T47D (cell line): ENCODE data around the gene PCDHA6.
A peak's percentile ranks its signal among the peaks of the same experiment; 100 is the strongest.
"Not testable (repeated sequence)": the region's sequence is repeated elsewhere in the genome, so short reads cannot be mapped to it uniquely, and the experiment has no call there.

Source experiments
- DNase-seq, 2 experiments: peaks; one replicate each; pipeline versions ENCODE4 v3.0.0 to v3.0.0-alpha.2; 2011 to 2012; ENCODE audit warnings: low read depth in 1 of 2, low spot score in 1 of 2
- JUND ChIP-seq: IDR thresholded peaks from 2 replicates; pipeline ENCODE4 v1.6.1; 2012; ENCODE audit warnings: low read depth
- in situ Hi-C: cut with HindIII; loops from 2 replicates; pipeline ENCODE4 v1.10.0; 2016; ENCODE audit warnings: low sequenced_read_pairs, low pct_unique_long_range_greater_than_20kb

PCDHA6 gene, protein sequence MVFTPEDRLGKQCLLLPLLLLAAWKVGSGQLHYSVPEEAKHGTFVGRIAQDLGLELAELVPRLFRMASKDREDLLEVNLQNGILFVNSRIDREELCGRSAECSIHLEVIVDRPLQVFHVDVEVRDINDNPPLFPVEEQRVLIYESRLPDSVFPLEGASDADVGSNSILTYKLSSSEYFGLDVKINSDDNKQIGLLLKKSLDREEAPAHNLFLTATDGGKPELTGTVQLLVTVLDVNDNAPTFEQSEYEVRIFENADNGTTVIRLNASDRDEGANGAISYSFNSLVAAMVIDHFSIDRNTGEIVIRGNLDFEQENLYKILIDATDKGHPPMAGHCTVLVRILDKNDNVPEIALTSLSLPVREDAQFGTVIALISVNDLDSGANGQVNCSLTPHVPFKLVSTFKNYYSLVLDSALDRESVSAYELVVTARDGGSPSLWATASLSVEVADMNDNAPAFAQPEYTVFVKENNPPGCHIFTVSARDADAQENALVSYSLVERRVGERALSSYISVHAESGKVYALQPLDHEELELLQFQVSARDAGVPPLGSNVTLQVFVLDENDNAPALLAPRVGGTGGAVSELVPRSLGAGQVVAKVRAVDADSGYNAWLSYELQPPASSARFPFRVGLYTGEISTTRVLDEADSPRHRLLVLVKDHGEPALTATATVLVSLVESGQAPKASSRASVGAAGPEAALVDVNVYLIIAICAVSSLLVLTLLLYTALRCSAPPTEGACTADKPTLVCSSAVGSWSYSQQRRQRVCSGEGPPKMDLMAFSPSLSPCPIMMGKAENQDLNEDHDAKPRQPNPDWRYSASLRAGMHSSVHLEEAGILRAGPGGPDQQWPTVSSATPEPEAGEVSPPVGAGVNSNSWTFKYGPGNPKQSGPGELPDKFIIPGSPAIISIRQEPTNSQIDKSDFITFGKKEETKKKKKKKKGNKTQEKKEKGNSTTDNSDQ

DNA sequence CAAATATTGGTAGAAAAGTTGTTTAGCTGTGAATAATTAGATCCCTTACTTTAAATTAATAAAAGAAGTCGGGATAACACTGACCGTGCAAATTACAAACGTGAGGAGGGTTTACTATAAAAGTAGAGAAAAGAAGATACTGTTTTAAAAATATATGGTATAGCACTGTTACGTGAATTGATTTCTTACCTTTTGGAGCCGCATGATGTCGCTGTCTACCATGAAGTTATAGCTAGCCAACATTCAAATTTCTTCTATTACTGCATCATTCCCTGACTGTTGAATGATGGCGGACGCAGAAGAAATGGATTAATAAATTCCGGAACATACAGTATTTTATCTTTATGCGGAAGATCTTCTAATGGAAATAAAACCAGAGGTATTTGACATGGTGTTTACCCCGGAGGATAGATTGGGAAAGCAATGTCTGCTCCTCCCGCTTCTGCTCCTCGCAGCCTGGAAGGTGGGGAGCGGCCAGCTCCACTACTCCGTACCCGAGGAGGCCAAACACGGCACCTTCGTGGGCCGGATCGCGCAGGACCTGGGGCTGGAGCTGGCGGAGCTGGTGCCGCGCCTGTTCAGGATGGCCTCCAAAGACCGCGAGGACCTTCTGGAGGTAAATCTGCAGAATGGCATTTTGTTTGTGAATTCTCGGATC, at the start of gene PCDHA6:
Gene PCDHA6 (plus strand): TSS at position 257 of the 658 bp plus-strand sequence. CDS start 132 bp downstream, at position 389.
- no peak for TF ChIP-seq JUND
- no peak for DNase-seq
- in situ Hi-C loops, result no loop called here

DNA sequence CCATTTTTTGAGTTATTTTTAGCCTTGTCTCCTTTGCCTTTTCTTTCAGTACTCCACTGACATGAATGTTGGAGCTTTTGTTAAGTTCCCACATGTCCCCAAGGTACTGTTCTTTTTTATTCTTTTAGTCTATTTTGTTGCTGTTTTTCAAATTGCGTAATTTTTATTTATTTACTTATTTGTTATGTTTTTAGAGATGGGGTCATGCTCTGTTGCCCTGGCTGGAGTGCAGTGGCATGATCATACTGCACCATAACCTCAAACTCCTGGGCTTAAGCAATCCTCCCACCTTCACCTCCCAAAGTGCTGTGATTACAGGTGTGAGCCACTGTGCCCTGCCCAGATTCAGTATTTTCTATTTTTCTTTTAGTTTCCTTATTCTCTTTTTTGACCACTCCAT, 47.2 kb upstream of the PCDHA6 start:
- in situ Hi-C loops, result no loop called here
- no peak for TF ChIP-seq JUND
- no peak for DNase-seq

DNA sequence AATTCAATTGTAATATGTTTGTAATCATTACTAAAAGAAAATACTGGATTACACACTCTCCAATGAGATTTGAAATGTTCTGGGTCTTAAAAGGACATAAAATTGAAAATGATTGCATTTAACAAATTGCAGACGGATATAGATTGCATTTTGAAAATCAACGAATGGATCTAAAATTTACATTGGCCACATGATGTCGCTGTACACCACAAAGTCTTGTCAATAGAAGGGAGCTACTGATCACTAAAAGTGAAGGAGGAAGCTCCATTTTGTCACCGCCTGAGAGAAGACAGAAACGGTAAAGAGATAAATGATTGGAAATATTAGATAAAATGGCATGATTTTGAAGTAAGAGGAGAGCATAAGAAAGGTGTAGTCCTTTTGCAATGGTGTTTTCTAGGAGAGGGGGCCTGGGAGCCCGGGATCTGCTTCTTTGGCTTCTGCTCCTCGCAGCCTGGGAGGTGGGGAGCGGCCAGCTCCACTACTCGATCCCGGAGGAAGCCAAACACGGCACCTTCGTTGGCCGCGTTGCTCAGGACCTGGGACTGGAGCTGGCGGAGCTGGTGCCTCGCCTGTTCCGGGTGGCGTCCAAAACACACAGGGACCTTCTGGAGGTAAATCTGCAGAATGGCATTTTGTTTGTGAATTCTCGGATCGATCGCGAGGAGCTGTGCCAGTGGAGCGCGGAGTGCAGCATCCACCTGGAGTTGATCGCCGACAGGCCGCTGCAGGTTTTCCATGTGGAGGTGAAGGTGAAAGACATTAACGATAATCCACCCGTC, 41.7 kb upstream of the PCDHA6 start, which contains the start of gene PCDHA1:
Gene PCDHA1 (plus strand): TSS at position 236 of the 782 bp plus-strand sequence.
- peak; percentile 79 to 86 for DNase-seq
- in situ Hi-C loops, result no loop called here
- no peak for TF ChIP-seq JUND

DNA sequence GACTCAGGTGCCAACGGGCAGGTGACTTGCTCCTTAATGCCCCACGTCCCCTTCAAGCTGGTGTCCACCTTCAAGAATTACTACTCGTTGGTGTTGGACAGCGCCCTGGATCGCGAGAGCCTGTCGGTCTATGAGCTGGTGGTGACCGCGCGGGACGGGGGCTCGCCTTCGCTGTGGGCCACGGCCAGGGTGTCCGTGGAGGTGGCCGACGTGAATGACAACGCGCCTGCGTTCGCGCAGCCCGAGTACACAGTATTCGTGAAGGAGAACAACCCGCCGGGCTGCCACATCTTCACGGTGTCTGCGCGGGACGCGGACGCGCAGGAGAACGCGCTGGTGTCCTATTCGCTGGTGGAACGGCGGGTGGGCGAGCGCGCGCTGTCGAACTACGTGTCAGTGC, 40.3 kb upstream of the PCDHA6 start:
- DNase-seq, in situ Hi-C loops: not testable (repeated sequence)

DNA sequence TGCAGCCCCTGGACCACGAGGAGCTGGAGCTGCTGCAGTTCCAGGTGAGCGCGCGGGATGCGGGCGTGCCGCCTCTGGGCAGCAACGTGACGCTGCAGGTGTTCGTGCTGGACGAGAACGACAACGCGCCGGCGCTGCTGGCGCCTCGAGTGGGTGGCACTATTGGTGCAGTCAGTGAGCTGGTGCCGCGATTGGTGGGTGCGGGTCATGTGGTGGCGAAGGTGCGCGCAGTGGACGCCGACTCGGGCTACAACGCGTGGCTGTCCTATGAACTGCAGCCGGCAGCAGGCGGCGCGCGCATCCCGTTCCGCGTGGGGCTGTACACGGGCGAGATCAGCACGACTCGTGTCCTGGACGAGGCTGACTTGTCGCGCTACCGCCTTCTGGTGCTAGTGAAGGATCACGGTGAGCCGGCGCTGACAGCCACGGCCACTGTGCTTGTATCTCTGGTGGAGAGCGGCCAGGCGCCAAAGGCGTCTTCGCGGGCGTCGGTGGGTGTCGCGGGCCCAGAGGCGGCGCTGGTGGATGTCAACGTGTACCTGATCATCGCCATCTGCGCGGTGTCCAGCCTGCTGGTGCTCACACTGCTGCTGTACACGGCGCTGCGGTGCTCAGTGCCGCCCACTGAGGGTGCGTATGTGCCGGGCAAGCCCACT, 39.8 kb upstream of the PCDHA6 start:
- DNase-seq, in situ Hi-C loops: not testable (repeated sequence)

DNA sequence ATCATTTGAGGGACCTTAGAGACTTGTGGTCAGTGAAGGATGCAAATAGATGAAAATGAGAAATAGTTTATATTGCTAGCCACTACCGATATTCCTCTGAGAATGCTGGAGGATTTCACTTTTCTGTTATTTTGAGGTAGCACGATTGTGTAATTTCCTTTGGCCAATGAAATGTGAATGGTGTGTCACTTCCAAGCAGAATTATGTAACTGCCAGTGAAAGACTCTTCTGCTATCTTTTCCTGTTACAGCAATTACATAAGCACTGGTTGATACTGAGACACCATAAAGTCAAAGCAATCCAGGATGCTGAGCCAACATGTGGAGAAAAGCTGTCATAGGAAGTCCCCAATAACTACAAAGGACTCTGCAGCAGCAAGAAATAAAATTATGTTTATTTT, 36.7 kb upstream of the PCDHA6 start:
- in situ Hi-C loops, result no loop called here
- DNase-seq, result no peak
- TF ChIP-seq JUND, result no peak

DNA sequence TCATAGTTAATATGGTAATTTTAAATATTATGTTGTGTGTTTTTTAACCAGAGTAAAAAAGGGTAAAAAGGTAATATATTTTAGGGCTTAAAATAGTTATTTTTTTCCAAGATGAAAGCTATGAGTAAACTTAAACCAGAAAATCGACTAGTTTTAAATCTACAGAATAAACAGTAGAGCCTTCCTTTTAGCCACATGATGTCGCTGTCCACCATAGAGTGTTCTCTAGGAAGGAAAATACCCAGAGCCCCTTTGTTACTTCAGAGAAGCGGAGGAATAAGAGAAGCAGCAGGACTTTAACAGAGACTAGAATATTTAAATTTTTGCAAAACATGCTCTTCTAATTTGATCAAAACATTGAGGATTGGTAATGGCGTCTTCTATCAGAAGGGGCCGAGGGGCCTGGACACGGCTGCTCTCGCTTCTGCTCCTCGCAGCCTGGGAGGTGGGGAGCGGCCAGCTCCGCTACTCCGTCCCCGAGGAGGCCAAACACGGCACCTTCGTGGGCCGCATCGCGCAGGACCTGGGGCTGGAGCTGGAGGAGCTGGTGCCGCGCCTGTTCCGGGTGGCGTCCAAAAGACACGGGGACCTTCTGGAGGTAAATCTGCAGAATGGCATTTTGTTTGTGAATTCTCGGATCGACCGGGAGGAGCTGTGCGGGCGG, 33.0 kb upstream of the PCDHA6 start, which contains the start of gene PCDHA2:
Gene PCDHA2 (plus strand): TSS at position 258 of the 664 bp plus-strand sequence.
- TF ChIP-seq JUND, result no peak
- in situ Hi-C loops, result no loop called here
- peak in 1 of 2 experiments; percentile 66 for DNase-seq

DNA sequence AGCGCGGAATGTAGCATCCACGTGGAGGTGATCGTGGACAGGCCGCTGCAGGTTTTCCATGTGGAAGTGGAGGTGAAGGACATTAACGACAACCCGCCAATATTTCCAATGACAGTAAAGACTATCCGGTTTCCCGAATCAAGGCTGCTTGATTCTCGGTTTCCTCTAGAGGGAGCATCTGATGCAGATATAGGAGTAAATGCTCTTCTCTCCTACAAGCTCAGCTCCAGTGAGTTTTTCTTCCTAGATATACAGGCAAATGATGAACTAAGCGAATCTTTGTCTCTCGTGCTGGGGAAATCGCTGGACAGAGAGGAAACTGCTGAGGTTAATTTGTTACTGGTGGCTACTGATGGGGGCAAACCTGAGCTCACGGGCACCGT, 32.5 kb upstream of the PCDHA6 start:
- TF ChIP-seq JUND, result no peak
- peak; percentile 69 to 74 for DNase-seq
- in situ Hi-C loops, result no loop called here

DNA sequence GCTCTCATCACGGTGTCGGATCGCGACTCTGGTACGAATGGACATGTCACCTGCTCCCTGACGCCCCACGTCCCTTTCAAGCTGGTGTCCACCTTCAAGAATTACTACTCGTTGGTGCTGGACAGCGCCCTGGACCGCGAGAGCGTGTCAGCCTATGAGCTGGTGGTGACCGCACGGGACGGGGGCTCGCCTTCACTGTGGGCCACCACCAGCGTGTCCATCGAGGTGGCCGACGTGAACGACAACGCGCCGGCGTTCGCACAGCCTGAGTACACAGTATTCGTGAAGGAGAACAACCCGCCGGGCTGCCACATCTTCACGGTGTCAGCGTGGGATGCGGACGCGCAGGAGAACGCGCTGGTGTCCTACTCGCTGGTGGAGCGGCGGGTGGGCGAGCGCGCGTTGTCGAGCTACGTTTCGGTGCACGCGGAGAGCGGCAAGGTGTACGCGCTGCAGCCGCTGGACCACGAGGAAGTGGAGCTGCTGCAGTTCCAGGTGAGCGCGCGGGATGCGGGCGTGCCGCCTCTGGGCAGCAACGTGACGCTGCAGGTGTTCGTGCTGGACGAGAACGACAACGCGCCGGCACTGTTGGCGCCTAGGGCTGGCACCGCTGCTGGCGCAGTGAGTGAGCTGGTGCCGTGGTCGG, 31.6 kb upstream of the PCDHA6 start:
- in situ Hi-C loops, DNase-seq: not testable (repeated sequence)

DNA sequence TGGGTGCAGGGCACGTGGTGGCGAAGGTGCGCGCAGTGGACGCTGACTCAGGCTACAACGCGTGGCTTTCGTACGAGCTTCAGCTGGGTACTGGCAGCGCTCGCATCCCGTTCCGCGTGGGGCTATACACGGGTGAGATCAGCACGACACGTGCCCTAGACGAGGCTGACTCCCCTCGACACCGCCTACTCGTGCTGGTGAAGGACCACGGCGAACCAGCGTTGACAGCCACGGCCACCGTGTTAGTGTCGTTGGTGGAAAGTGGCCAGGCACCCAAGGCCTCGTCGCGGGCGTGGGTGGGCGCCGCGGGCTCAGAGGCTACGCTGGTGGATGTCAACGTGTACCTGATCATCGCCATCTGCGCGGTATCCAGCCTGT, 31.1 kb upstream of the PCDHA6 start:
- in situ Hi-C loops, result no loop called here
- no peak for TF ChIP-seq JUND
- no peak for DNase-seq
